HCT116 (cell line): Measurements from ENCODE around the gene BMP8B. TPM values are rescaled to one million over a fixed set of nuclear protein-coding genes. Genes with fewer than 3 reads are reported as not detected.

Experiments
- ATAC-seq: fragments of 200-7000 bp; cut with Tn5 transposase; 2 replicates; pipeline ENCODE4 v1.9.1; 2020; ENCODE audit warnings: mild to moderate bottlenecking, moderate library complexity
- BruUV-seq: library from RNA; stranded (reverse); fragments of 400-500 nt; replicated peaks from 2 replicates; lab custom pipeline; 2021; lab: Mats Ljungman, UMichigan
- CTCF ChIA-PET: fragments of 300-600 bp; sonication (Branson Sonifier 250); formaldehyde crosslinking; loops from one replicate; lab custom pipeline; 2021; ENCODE audit warnings: antibody characterized with exemption; lab: Charles Lee
- POLR2A ChIA-PET: fragments of 300-600, 350-600 bp; sonication (Branson Sonifier 250); formaldehyde crosslinking; loops from one replicate; lab custom pipeline; 2021; ENCODE audit warnings: antibody characterized with exemption; lab: Charles Lee
- RAD21 ChIA-PET, 2 experiments: fragments of 300-600 bp; sonication (Branson Sonifier 250); formaldehyde crosslinking; loops; one replicate each; lab custom pipeline; 2023; ENCODE audit warnings: low total read pairs in 2 of 2; ENCODE audit not compliant: uncharacterized antibody in 2 of 2, unreplicated experiment in 2 of 2, low non-redundant PET in 1 of 2; lab: Charles Lee
- DNase-seq: peaks from one replicate; pipeline ENCODE4 v3.0.0-alpha.2; 2010; ENCODE audit warnings: low read depth, low spot score
- H2AFZ ChIP-seq: fragments of 200-600 bp; shearing (Covaris generic), sonication (generic); 2 replicates; pipeline ENCODE4 v1.6.1; 2017; ENCODE audit warnings: low read depth, mixed run types, mixed read lengths, antibody characterized with exemption, low read length; ENCODE audit not compliant: poor library complexity, severe bottlenecking
- H3K27ac ChIP-seq: 2 replicates; pipeline ENCODE4 v1.5.1; 2012; ENCODE audit warnings: low read depth, low read length
- H3K27me3 ChIP-seq: fragments of 200-600 bp; sonication (generic); 2 replicates; pipeline ENCODE4 v1.6.1; 2016; ENCODE audit warnings: mixed run types, low read length, mixed read lengths; ENCODE audit not compliant: insufficient read depth
- H3K36me3 ChIP-seq, 2 experiments: fragments of 200-500 bp in 1 of 2; fragments of 200-600 bp in 1 of 2; sonication (Bioruptor generic) in 1 of 2; sonication (generic) in 1 of 2; 2 replicates each; pipeline versions ENCODE4 v1.5.1 to v1.6.1; 2014 to 2016; ENCODE audit warnings: low read length in 2 of 2, inconsistent platforms in 1 of 2, mixed read lengths in 1 of 2, mixed run types in 1 of 2; ENCODE audit not compliant: insufficient read depth in 2 of 2, control insufficient read depth in 1 of 2
- H3K4me1 ChIP-seq, 2 experiments: fragments of 200-600 bp in 1 of 2; sonication (generic) in 1 of 2; 2 replicates each; pipeline versions ENCODE4 v1.5.1 to v1.6.1; 2012 to 2017; ENCODE audit warnings: low read length in 2 of 2, inconsistent platforms in 1 of 2, mild to moderate bottlenecking in 1 of 2, mixed read lengths in 1 of 2, mixed run types in 1 of 2, moderate library complexity in 1 of 2; ENCODE audit not compliant: insufficient read depth in 2 of 2, control insufficient read depth in 1 of 2
- H3K4me2 ChIP-seq: fragments of 200-600 bp; sonication (generic); 2 replicates; pipeline ENCODE4 v1.6.1; 2017; ENCODE audit warnings: mixed run types, low read length, mixed read lengths
- H3K4me3 ChIP-seq, 2 experiments: fragments of 200-600 bp in 1 of 2; sonication (generic) in 1 of 2; replicated peaks in 1 of 2; 2 replicates each; pipeline ENCODE4 v1.5.1; 2011 to 2016; ENCODE audit warnings: low read length in 2 of 2, control low read depth in 1 of 2, low read depth in 1 of 2, mild to moderate bottlenecking in 1 of 2, mixed read lengths in 1 of 2, mixed run types in 1 of 2
- H3K79me2 ChIP-seq: fragments of 200-600 bp; sonication (generic); 2 replicates; pipeline ENCODE4 v1.6.1; 2017; ENCODE audit warnings: mild to moderate bottlenecking, mixed run types, low read length, moderate library complexity, mixed read lengths; ENCODE audit not compliant: insufficient read depth
- H3K9ac ChIP-seq: fragments of 200-600 bp; sonication (generic); 2 replicates; pipeline ENCODE4 v1.6.1; 2016; ENCODE audit warnings: low read length, mixed read lengths
- H3K9me2 ChIP-seq: fragments of 200-600 bp; sonication (generic), shearing (Covaris generic); 2 replicates; pipeline ENCODE4 v1.6.1; 2017; ENCODE audit warnings: mixed run types, mild to moderate bottlenecking, moderate library complexity; ENCODE audit not compliant: insufficient read depth
- H3K9me3 ChIP-seq, 2 experiments: fragments of 200-500 bp in 1 of 2; fragments of 200-600 bp in 1 of 2; sonication (Bioruptor generic) in 1 of 2; sonication (generic) in 1 of 2; 2 replicates each; pipeline ENCODE4 v1.6.1; 2014 to 2017; ENCODE audit warnings: low read length in 2 of 2, mixed read lengths in 2 of 2, inconsistent platforms in 1 of 2, low read depth in 1 of 2, mild to moderate bottlenecking in 1 of 2, mixed run types in 1 of 2, moderate library complexity in 1 of 2; ENCODE audit not compliant: control insufficient read depth in 1 of 2, insufficient read depth in 1 of 2
- H4K20me1 ChIP-seq: fragments of 200-600 bp; sonication (generic), shearing (Covaris generic); 2 replicates; pipeline ENCODE4 v1.6.1; 2017; ENCODE audit warnings: mixed run types, mild to moderate bottlenecking, moderate library complexity; ENCODE audit not compliant: insufficient read depth
- ELF1 ChIP-seq: IDR thresholded peaks from 2 replicates; pipeline ENCODE4 v1.6.1; 2012; ENCODE audit warnings: low read depth, borderline replicate concordance
- EZH2 ChIP-seq: fragments of 200-600 bp; sonication (generic); IDR thresholded peaks from 2 replicates; pipeline ENCODE4 v1.6.1; 2017; ENCODE audit warnings: antibody characterized with exemption, mixed run types
- MAX ChIP-seq: IDR thresholded peaks from 2 replicates; pipeline ENCODE4 v1.6.1; 2012
- POLR2AphosphoS5 ChIP-seq: IDR thresholded peaks from 2 replicates; pipeline ENCODE4 v1.6.1; 2011; ENCODE audit warnings: mild to moderate bottlenecking, low read depth, low read length, moderate library complexity
- REST ChIP-seq: IDR thresholded peaks from 2 replicates; pipeline ENCODE4 v1.6.1; 2012; ENCODE audit warnings: low read depth
- SIN3A ChIP-seq: IDR thresholded peaks from 2 replicates; pipeline ENCODE4 v1.6.1; 2012; ENCODE audit warnings: low read depth
- SRF ChIP-seq: IDR thresholded peaks from 2 replicates; pipeline ENCODE4 v1.6.1; 2012; ENCODE audit warnings: low read depth
- TCF7L2 ChIP-seq: IDR thresholded peaks from 2 replicates; pipeline ENCODE4 v1.7.0; 2011; ENCODE audit warnings: borderline replicate concordance, inconsistent platforms; ENCODE audit not compliant: insufficient read depth, insufficient read length; ENCODE audit errors: extremely low read depth
- YY1 ChIP-seq: IDR thresholded peaks from 2 replicates; pipeline ENCODE4 v1.6.1; 2011; ENCODE audit warnings: low read length, low read depth, moderate library complexity, mild to moderate bottlenecking; ENCODE audit not compliant: insufficient replicate concordance; ENCODE audit errors: extremely low read depth
- ZBTB33 ChIP-seq: IDR thresholded peaks from 2 replicates; pipeline ENCODE4 v1.6.1; 2011; ENCODE audit warnings: mild to moderate bottlenecking, low read length, moderate library complexity; ENCODE audit not compliant: insufficient replicate concordance; ENCODE audit errors: extremely low read depth
- ZNF274 ChIP-seq: fragments of 200-500 bp; sonication (Bioruptor generic); IDR thresholded peaks from 2 replicates; pipeline ENCODE4 v1.6.1; 2014; ENCODE audit warnings: mild to moderate bottlenecking, low read depth, low read length, inconsistent platforms
- intact Hi-C: fragments of 100-400 bp; cut with micrococcal nuclease; formaldehyde crosslinking; loops from 2 replicates; pipeline ENCODE4 v1.10.0; 2022
- total RNA-seq: library from RNA; stranded (reverse); gene quantifications from one replicate; pipeline ENCODE4 v1.2.1, GENCODE V29; 2021; ENCODE audit not compliant: unreplicated experiment

The BMP8B gene
- total RNA-seq, 1 experiment from 2014 or later: 9.5 TPM

GRCh38 chr1:39735731-39736130, 52.9 kb downstream of the BMP8B start:
- intact Hi-C loops: no loop called here
- no peak for DNase-seq
- peaks cover 19% of the 10 kb centered on the region for H3K79me2 ChIP-seq
- H3K4me1 ChIP-seq: peaks cover 7 to 18% of the 10 kb centered on the region in 2 experiments; a peak in 3 of 4 replicates
- H4K20me1 ChIP-seq: no peaks in the 10 kb centered on the region
- no peak overlapping the region for H3K27ac ChIP-seq
- H3K4me2 ChIP-seq: no peak overlapping the region
- TF ChIP-seq YY1 (no peak), ELF1 (no peak)
- ChIA-PET CTCF (no interaction called here), RAD21 (no interaction called here), POLR2A (no interaction called here)
- H3K9me3 ChIP-seq: no peaks in the 10 kb centered on the region
- ATAC-seq: no peak
- H3K27me3 ChIP-seq: peaks cover 15% of the 10 kb centered on the region
- no peaks in the 10 kb centered on the region for H3K9me2 ChIP-seq
- H3K4me3 ChIP-seq: no peak overlapping the region
- no TSS peak for BruUV-seq
- no peak overlapping the region for H3K9ac ChIP-seq
- H2AFZ ChIP-seq: no peak overlapping the region
- H3K36me3 ChIP-seq: peaks cover 0 to under 1% of the 10 kb centered on the region in 2 experiments; a peak in 2 of 4 replicates

GRCh38 chr1:39733161-39733560, 55.5 kb downstream of the BMP8B start:
- intact Hi-C loops: no loop called here
- H4K20me1 ChIP-seq: no peaks in the 10 kb centered on the region
- H3K36me3 ChIP-seq: no peaks in the 10 kb centered on the region
- no TSS peak for BruUV-seq
- H3K9ac ChIP-seq: no peak overlapping the region
- no peak overlapping the region for H3K27ac ChIP-seq
- H3K9me2 ChIP-seq: no peaks in the 10 kb centered on the region
- peaks cover 15% of the 10 kb centered on the region for H3K27me3 ChIP-seq
- no peaks in the 10 kb centered on the region for H3K79me2 ChIP-seq
- no peak overlapping the region for H3K4me3 ChIP-seq
- POLR2A ChIA-PET: no interaction called here
- DNase-seq (no peak), ATAC-seq (no peak)
- TF ChIP-seq TCF7L2: no peak
- no peak for TF ChIP-seq POLR2AphosphoS5
- TF ChIP-seq ZBTB33: no peak
- TF ChIP-seq ZNF274: no peak
- TF ChIP-seq REST: no peak
- TF ChIP-seq EZH2: no peak
- TF ChIP-seq MAX: no peak
- TF ChIP-seq SIN3A: no peak
- no peak for TF ChIP-seq YY1
- TF ChIP-seq SRF: no peak
- no peaks in the 10 kb centered on the region for H3K9me3 ChIP-seq
- RAD21 ChIA-PET: no interaction called here
- H2AFZ ChIP-seq: no peak overlapping the region
- CTCF ChIA-PET: no interaction called here
- H3K4me1 ChIP-seq: peaks cover under 1 to 3% of the 10 kb centered on the region in 2 experiments; a peak in 2 of 4 replicates
- H3K4me2 ChIP-seq: no peak overlapping the region
